Middle frontal gyrus (tissue), 1 donor: ENCODE results near the gene PTK7.
A peak's percentile ranks its signal among the peaks of the same experiment; 100 is the strongest.
"Not testable (repeated sequence)": the region's sequence is repeated elsewhere in the genome, so short reads cannot be mapped to it uniquely, and the experiment has no call there.

ENCODE experiments used
- DNase-seq: peaks from one replicate; pipeline ENCODE4 v3.0.0-alpha.2; 2015; ENCODE audit warnings: low spot score; ENCODE audit errors: extremely low spot score

PTK7 gene

GRCh38 chr6:43054206-43054943 lies 21.7 kb upstream of the PTK7 start:
- DNase-seq, result no peak

- no peak for DNase-seq
Measured at GRCh38 chr6:43055966-43056365, 20.1 kb upstream of the PTK7 start.

GRCh38 chr6:43058531-43058930 lies 17.6 kb upstream of the PTK7 start:
- DNase-seq, result no peak

- peak; percentile 98 for DNase-seq
Measured at GRCh38 chr6:43059168-43060033, 16.7 kb upstream of the PTK7 start, which contains the start of the genes KLC4 and MRPL2. Gene KLC4, plus strand, starts transcription at chr6:43059631. Its CDS starts 1,705 bp downstream, at chr6:43061336. Gene MRPL2, minus strand, starts transcription at chr6:43059434. Its CDS starts 53 bp downstream, at chr6:43059381.

GRCh38 chr6:43060034-43060754 lies 15.9 kb upstream of the PTK7 start:
- DNase-seq, result no peak

- no peak for DNase-seq
Measured at GRCh38 chr6:43060755-43061633, 15.1 kb upstream of the PTK7 start.

GRCh38 chr6:43061861-43062260 lies 14.3 kb upstream of the PTK7 start:
- no peak for DNase-seq

- DNase-seq, result no peak
Measured at GRCh38 chr6:43062818-43063217, 13.3 kb upstream of the PTK7 start.

- no peak for DNase-seq
Measured at GRCh38 chr6:43070028-43070632, 6.0 kb upstream of the PTK7 start.

- no peak for DNase-seq
Measured at GRCh38 chr6:43074847-43075669, 1.1 kb upstream of the PTK7 start.

GRCh38 chr6:43076464-43077332 lies 584 bp downstream of the PTK7 start:
- no peak for DNase-seq

GRCh38 chr6:43077333-43077809 lies 1.3 kb downstream of the PTK7 start:
- DNase-seq, result no peak

- no peak for DNase-seq
Measured at GRCh38 chr6:43077981-43078511, 1.9 kb downstream of the PTK7 start.

- no peak for DNase-seq
Measured at GRCh38 chr6:43078691-43079090, 2.6 kb downstream of the PTK7 start.

- no peak for DNase-seq
Measured at GRCh38 chr6:43081043-43081442, 4.9 kb downstream of the PTK7 start.

GRCh38 chr6:43081922-43082321 lies 5.8 kb downstream of the PTK7 start:
- DNase-seq, result not testable (repeated sequence)

- DNase-seq, result no peak
Measured at GRCh38 chr6:43082806-43083655, 6.9 kb downstream of the PTK7 start.
